ENCODE results near the gene SLC35F5. TPM values are rescaled to one million over a fixed set of nuclear protein-coding genes. Genes with fewer than 3 reads are reported as not detected.
"Not testable (repeated sequence)": the region's sequence is repeated elsewhere in the genome, so short reads cannot be mapped to it uniquely, and the experiment has no call there.

The SLC35F5 gene
- total and polyA plus RNA-seq, 9 donors: 19.5 to 77.9 (median 59.8) TPM

- Histone ChIP-seq H3K4me1 (ENCODE audit: insufficient read depth) (no peaks in the 10 kb centered on the region), H3K27me3 (no peaks in the 10 kb centered on the region), H3K27ac (no peak overlapping the region), H3K4me3 (no peak overlapping the region), H3K9me3 (no peaks in the 10 kb centered on the region), H3K36me3 (no peaks in the 10 kb centered on the region)
- WGBS, 3 donors: 95 to 98% (median 96%) methylated on average over 4 of the region's 4 CpGs
- intact Hi-C loops (cut with DNase I): no loop called here
- TF ChIP-seq EP300 (IDR thresholded peaks at IDR 0.05) (no peak), CTCF (IDR thresholded peaks at IDR 0.05) (no peak), POLR2A (IDR thresholded peaks at IDR 0.05) (no peak)
- no peak for DNase-seq
Measured at GRCh38 chr2:113697516-113697915, 58.9 kb downstream of the SLC35F5 start.

GRCh38 chr2:113694438-113694837 lies 62.0 kb downstream of the SLC35F5 start:
- Histone ChIP-seq H3K4me1 (ENCODE audit: insufficient read depth) (no peaks in the 10 kb centered on the region), H3K36me3 (no peaks in the 10 kb centered on the region), H3K27me3 (no peaks in the 10 kb centered on the region), H3K4me3 (no peak overlapping the region), H3K9me3 (no peaks in the 10 kb centered on the region), H3K27ac (no peak overlapping the region)
- intact Hi-C loops (cut with DNase I): no loop called here
- DNase-seq: no peak
- TF ChIP-seq CTCF (IDR thresholded peaks at IDR 0.05) (no peak), EP300 (IDR thresholded peaks at IDR 0.05) (no peak), POLR2A (IDR thresholded peaks at IDR 0.05) (no peak)
- WGBS, 3 donors: 56 to 72% (median 72%) methylated on average over 9 of the region's 9 CpGs

DNA sequence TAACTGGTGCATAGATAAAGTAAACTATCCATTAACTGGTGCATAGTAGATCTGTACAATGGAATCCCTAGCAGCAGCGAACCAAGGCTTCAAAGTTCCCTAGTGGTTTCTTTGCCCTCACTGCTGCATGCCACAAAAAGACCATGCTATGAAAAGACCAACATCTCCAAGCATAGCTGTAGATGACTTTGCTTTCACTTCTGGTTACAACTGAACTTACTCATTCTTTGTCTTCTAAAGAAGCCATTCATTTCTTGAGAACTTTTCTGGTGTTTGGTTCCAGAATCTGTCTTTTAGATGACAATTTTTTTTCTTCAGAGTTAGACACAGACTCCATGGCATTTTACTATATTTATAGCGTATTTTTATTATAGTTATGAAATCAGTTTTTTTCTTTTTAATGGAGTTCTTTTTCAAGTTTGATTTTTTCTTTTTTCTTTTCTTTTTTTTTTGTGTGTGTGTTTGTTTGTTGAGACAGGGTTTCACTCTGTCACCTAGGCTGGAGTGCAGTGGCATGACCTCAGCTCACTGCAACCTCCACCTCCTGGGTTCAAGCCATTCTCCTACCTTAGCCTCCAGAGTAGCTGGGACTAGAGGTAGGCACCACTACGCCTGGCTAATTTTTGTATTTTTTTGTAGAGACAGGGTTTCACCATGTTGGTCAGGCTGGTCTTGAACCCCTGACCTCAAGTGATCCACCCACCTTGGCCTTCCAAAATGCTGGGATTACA lies 63.6 kb downstream of the SLC35F5 start:
- TF ChIP-seq CTCF (IDR thresholded peaks at IDR 0.05): no peak
- TF ChIP-seq POLR2A (IDR thresholded peaks at IDR 0.05): no peak
- no peak for TF ChIP-seq EP300 (IDR thresholded peaks at IDR 0.05)
- DNase-seq: no peak
- Histone ChIP-seq H3K27ac (no peak overlapping the region), H3K4me3 (no peak overlapping the region), H3K27me3 (no peaks in the 10 kb centered on the region), H3K36me3 (no peaks in the 10 kb centered on the region), H3K9me3 (no peaks in the 10 kb centered on the region), H3K4me1 (ENCODE audit: insufficient read depth) (no peaks in the 10 kb centered on the region)
- WGBS, 3 donors: 71 to 88% (median 78%) methylated on average over 3 of the region's 3 CpGs
- intact Hi-C loops (cut with DNase I): no loop called here

DNA sequence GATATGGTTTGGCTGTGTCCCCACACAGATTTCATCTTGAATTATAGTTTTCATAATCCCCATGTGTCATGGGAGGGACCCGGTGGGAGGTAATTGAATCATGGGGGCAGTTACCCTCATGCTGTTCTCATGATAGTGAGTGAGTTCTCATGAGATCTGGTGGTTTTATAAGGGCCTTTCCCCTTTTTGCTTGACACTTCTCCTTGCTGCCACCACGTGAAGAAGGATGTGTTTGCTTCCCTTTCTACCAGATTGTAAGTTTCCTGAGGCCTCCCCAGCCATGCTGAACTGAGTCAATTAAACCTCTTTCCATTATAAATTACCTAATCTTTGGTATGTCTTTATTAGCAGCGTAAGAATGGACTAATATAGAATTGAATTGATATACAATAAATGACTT lies 65.6 kb downstream of the SLC35F5 start:
- H3K36me3 ChIP-seq; H3K4me1 ChIP-seq (ENCODE audit: insufficient read depth); DNase-seq; H3K27ac ChIP-seq; intact Hi-C loops (cut with DNase I); H3K9me3 ChIP-seq; H3K27me3 ChIP-seq; H3K4me3 ChIP-seq: not testable (repeated sequence)
- WGBS, 3 donors: 57 to 63% (median 61%) methylated on average over 3 of the region's 3 CpGs

DNA sequence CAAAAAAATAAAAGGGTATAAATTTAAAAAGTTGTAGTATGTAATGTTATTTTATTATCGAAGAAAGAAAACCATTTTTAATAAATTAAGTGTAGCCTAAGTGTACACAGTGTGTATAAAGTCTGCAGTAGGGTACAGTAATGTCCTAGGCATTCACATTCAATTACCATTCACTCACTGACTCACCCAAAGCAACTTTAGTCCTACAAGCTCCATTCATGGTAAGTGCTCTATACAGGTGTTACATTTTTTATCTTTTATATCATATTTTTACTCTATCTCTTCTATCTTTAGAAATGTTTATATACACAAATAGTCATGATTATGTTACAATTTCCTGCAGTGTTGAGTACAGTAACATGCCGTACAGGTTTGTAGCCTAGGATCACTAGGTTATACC lies 69.9 kb downstream of the SLC35F5 start:
- no peaks in the 10 kb centered on the region for H3K27me3 ChIP-seq
- H3K4me3 ChIP-seq: no peak overlapping the region
- no peaks in the 10 kb centered on the region for H3K9me3 ChIP-seq
- TF ChIP-seq EP300 (IDR thresholded peaks at IDR 0.05) (no peak), CTCF (IDR thresholded peaks at IDR 0.05) (no peak), POLR2A (IDR thresholded peaks at IDR 0.05) (no peak)
- 90 to 92% (median 90%) methylated on average over 2 of the region's 2 CpGs for WGBS, 3 donors
- no peaks in the 10 kb centered on the region for H3K36me3 ChIP-seq
- H3K27ac ChIP-seq: no peak overlapping the region
- intact Hi-C loops (cut with DNase I): no loop called here
- DNase-seq: no peak
- no peaks in the 10 kb centered on the region for H3K4me1 ChIP-seq (ENCODE audit: insufficient read depth)
